CD4-positive, alpha-beta T cell treated with Interleukin-1 beta for 1 hour (primary cell): ENCODE measurements around the gene ATMIN.

Experiments
- DNase-seq, 2 donors: peaks; one replicate each; pipeline ENCODE4 v3.0.0-alpha.2; 2020 to 2022

Gene ATMIN

GRCh38 chr16:81073560-81074330 lies 38.1 kb downstream of the ATMIN start:
- no peak for DNase-seq

DNA sequence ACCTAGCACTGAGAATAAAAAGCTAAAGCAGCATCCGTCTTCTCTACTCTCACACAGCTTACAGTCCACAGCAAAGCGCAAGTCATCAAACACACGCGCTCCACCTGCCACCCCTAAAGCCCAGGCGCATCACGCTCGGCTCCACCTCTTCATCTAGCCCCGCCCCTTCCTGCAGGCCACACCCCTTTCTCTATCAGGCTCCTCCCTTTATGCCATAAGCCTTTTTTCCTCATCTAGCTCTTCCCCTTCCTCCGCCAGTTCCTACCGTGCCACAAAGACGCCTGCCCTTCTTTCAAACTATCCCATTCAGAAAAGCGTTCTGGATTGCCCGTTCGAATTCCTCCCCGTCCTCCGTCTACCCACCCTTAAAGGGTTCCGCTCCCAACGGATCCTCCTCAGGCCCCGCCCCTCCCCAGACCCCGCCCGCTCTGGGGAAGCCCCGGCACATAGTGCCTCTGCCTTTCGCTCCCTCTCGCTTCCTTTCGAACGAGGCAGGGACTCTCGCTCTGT lies 41.0 kb downstream of the ATMIN start:
- DNase-seq, result peak; percentile 90 to 94

DNA sequence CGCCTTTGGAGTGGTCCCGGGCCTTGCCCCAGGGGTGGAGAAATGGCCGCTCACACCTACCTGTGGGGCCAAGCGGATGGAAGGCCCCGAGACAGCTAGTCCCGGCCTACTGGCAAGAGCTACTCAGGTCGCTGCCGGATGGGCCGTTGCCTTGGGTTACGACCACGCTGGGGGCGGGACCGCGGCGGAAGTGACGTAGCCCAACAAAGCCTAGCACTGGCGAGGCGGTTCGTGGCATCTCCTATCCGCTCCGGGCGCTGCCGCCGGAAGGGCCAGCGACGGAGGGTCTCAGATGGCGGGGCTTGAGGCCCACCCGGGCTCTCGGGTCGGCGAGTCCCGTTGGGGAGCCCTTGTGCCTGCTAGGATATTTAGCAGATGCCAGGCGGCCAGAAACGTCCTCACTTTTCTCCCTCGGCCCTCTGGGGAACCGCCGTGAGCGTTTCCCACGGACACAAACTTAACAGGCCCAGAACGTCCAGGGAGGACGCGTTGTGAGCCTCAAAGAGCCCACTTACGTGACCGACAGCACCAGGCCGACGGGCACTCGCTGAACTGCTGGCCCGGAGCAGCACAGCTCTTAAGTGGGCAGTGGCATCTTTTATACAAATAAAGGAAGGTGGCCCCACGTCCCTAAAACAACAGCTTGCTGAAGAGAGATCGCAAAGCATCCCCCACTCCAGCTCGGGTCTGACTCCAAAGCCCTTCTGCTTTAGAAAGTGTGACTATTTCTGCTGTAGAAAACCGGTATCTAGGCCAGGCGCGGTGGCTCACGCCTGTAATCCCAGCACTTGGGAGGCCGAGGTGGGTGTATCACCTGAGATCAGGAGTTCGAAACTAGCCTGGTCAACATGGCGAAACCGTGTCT lies 41.7 kb downstream of the ATMIN start, which contains the start of gene C16orf46:
C16orf46 (minus strand) TSS at position 163 of the 865 bp plus-strand sequence. CDS start 13,283 bp downstream, outside the sequence.
- peak; percentile 96 for DNase-seq

GRCh38 chr16:81080233-81080632 lies 44.6 kb downstream of the ATMIN start:
- no peak for DNase-seq

- no peak for DNase-seq
Measured at GRCh38 chr16:81081014-81081413, 45.4 kb downstream of the ATMIN start.

DNA sequence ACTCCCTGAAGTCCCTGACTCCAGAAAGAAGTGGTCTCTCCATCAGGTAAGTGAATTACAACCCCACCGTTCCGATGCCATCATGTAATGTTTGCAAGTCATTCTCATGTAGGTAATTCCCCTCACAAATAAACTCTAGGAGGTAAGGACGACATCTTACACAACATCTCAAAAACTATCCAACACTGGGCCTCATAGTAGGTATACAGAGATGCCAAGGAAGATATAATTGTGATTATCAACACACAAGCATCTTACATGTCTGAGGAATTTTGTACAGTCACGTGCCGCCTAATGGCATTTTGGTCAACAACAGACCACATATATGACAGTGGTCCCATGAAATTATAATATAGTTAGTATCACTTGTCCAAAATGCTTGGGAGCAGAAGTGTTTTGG lies 53.2 kb downstream of the ATMIN start:
- no peak for DNase-seq

GRCh38 chr16:81094771-81095251 lies 59.2 kb downstream of the ATMIN start:
- no peak for DNase-seq

DNA sequence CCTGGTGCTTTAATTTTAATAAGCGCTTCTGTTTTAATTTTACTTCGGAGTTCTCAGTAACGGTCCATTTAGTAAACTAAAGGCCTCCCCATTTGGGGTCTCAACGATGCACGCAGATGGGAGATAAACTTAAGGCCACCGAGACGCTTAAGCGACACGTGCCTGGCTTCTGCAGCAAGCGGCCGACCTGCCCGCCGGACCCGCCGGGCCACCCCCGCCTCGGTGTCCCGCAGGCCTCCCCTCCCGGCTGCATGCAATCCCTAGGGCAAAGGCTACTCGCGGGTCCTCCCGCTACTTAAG lies 60.0 kb downstream of the ATMIN start:
- DNase-seq, result no peak

DNA sequence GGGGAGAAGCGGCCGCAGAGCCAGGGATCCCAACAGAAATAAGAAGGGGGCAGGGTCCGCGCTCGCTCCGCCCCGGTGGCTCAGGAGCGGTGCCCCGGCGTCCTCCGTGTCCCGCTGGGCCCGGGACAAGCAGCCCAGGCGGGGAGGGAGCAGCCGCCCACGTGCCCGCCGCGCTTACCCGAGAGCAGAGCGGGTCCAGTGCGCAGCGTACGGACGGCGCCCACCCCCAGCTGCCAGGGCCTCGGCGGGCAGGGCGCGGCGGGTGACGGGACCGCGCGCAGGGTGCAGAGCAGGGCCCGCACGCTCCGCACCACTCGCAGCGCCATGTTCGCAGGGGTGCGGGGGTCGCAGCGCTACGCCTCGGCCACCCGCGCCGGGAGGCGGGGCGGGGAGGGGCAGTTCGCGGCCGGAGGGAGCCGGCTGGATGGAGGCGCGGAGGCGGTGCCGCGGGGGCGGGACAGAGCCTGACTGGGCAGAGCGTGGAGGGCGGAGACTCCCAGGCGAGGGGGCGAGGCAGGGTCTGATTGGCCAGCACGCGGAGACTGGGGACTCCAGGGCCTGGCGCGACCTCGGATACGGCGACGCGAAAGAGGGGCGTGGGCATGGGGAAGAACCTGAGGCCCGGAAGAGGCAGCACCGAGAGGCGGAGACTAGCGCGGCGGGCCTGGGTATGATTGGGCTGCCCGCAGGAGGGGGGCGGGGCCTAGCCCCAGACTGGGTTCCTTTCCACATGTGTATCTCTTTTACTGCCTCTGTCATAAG lies 60.5 kb downstream of the ATMIN start, which contains the start of gene GCSH:
GCSH (minus strand) TSS at position 443 of the 762 bp plus-strand sequence; CDS start at position 326, 117 bp downstream.
- peak; percentile 99 for DNase-seq

GRCh38 chr16:81096715-81097208 lies 61.1 kb downstream of the ATMIN start:
- no peak for DNase-seq
